CD4-positive, alpha-beta T cell treated with Interleukin-2 at 100 ng/mL for 4 hours (primary cell): Measurements from ENCODE around the gene CC2D2A.

Experiments used
- DNase-seq: peaks from one replicate; pipeline ENCODE4 v3.0.0-alpha.2; 2020; ENCODE audit warnings: low spot score

CC2D2A gene

DNA sequence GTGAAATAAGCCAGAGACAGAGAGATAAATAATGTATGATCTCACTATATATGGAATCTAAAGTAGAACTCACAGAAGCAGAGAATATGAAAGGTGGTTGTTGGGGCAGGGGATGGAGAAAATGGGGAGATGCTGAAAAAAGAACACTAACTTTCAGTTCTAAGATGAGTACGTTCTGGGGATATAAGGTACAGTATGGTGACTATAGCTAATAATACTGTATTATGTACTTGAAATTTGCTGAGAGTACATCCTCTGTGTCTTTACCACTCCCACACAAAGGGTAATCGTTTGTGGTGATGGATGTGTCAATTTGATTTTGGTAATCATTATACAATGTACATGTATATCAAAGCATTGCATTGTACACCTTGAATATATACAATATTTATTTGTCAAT, 178.9 kb downstream of the CC2D2A start:
- DNase-seq: no peak

DNA sequence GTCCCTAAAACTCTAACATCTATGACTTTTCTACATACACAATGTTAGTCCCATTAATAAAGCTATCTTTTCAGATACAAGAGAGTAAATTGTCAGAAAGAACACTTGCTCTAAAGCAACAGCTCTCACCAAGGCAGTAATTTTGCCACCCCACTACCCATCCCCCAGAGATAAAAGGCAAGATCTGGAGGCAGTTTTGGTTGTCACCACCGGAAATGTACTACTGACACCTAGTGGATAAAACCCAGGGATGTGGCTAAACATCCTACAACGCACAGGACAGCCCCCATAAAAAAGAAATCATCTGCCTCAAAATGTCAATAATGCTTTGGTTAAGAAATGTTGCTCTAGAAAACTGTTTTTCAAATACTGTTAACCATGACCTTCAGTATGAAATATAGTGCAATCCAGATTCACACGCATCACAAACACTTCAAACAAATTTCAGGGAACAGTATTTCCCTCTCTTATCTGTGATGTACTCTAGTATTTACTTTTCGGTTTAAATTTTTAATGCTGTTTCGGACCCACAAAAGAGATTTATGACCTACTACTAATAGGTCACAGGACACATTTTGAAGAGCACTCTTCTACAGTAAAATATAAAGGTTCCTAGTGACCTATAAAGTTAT, 180.3 kb downstream of the CC2D2A start:
- DNase-seq: peak; percentile 80
